GM18868 (cell line): ENCODE results near the gene MAP1LC3A.

ENCODE experiments used
- ATAC-seq: cut with Tn5 transposase; IDR thresholded peaks from one replicate; pipeline ENCODE4 v1.9.1; 2021; ENCODE audit warnings: mild to moderate bottlenecking, moderate library complexity; ENCODE audit not compliant: unreplicated experiment

MAP1LC3A gene

GRCh38 chr20:34547844-34548613 lies 10.5 kb upstream of the MAP1LC3A start:
- ATAC-seq = no peak

DNA sequence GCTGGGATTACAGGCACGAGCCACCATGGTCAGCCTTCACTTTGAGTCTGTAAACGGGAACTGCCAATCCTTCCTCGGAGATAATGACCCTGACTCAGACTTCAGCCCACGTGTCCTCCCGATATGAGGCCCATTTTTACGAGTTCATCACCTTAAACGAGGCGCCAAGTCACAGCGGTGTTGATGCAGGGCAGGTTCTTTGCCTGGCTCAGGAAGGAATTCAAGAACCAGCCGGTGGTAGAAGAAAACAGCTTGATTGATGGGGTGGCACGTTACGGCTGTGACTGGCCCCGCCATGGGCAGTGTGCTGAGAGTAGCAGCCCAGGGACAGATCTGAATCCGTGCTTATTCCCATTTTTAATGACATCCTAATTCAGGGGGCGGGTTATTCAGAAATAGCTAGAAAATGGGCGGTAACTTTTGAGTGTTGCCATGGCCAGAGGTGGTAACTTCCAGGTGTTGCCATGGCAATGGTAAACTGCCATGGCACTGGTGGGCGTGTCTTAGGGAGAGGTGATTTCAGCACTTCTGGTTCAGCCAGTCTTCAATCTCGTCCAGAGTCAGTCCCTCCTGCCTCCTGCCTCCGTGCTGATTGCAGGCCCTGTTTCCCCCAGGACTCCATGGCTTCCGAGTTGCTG lies 9.1 kb upstream of the MAP1LC3A start:
- no peak for ATAC-seq

- ATAC-seq = no peak
These were observed 8.6 kb upstream of the MAP1LC3A start for GRCh38 chr20:34549929-34550305.

DNA sequence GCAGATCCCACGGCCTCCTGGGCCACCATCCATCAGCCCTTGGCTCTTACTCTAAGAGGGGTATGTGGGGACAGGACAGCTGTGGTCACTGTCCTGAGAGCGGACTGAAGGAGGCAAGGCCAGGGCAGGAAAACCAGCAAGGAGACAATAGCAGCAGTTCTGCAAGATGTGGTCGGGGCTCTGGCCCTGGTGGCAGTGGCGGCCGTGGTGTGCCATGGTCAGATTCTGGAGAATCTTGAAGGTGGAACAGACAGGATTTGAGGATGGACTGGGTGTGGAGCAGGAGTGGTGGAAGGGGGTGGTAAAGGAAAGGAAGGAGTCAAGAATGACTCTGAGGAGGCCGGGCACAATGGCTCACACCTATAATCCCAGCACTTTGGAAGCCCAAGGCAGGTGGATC lies 5.9 kb upstream of the MAP1LC3A start:
- no peak for ATAC-seq

DNA sequence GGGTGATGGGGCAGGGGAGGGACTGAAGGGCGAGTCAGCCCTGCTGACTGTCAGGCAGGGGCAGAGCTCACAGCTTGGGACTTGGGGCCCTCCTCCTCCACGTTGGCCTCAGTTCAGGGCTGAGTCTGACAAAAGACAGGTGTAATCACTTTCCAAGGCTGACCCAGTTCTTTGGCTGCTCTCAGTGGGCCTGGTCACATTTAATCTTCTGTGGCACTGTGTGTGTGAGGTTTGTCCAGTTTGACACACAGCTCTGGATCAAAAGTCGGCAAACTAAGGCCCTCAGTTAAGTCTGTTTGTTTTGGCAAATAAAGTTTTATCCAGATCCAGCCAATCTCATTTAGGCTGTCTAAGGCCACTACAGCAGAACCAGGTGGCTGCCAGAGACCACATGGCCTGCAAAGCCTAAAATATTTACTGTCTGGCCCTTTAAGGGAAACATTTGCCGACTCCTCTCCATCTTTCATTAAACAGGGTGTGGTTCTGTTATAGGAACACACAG lies 5.1 kb upstream of the MAP1LC3A start:
- ATAC-seq = no peak

GRCh38 chr20:34557936-34558319 lies 590 bp upstream of the MAP1LC3A start:
- ATAC-seq = no peak

- ATAC-seq = no peak
These were observed 1.0 kb downstream of the MAP1LC3A start for GRCh38 chr20:34559311-34560140.

DNA sequence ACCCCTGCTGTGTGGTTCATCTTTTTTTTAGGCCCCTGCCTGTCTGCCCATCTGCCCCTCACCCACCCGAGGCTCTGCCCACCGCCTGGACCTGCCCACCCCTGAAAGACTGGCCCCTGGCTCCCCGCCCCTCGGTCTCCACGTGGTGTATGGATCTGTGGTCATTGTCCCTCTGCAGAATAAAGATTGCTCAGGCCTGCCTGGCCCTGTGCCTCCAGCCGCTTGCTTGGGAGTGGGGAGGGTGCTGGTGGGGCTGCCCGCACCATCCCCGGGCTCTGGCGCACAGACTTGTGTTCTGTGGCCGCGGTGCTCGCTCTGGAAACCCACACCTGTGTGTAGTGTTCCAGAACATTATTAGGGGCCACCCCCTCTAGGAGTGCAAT lies 1.6 kb downstream of the MAP1LC3A start:
- no peak for ATAC-seq

DNA sequence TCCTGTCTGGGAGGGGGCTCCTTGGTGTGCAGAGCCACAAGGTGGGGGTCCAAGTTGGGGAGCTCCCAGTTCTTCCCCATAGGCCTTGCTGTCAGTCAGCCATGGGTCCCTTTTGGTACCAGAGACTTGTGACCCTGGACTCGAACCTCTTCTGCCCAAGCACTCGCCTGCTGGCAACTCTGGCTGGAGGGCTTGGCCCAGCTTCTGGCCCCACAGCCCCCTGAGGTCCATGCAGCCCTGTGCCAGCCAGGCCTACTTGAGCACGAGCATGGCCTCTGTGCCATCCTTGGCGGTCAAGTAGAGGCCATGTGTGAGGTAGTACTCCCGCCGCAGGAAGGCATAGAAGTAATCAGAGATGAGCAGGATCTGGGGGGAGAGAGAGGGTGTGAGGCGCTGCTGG lies 2.1 kb downstream of the MAP1LC3A start:
- ATAC-seq = no peak

- ATAC-seq = no peak
These were observed 3.1 kb downstream of the MAP1LC3A start for GRCh38 chr20:34561661-34562060.

DNA sequence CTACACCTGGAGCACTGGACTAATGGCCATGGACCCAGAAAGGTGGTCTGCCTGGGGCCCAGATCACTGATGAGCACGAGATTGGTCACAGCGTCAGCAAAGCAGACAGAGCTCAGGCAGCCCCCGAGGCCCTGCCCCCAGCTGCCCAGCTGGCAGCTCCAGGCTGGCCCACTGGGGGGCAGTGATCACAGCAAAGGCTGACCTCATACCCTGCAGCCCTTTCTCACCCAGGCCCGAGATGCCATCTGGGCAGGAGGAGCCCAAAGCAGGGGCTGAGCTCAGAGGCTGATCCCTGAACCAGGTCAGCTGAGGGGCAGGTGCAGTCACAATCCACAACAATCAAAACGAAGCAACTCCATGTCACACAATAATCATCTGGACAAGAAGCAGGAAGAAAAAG lies 4.1 kb downstream of the MAP1LC3A start:
- ATAC-seq = no peak

DNA sequence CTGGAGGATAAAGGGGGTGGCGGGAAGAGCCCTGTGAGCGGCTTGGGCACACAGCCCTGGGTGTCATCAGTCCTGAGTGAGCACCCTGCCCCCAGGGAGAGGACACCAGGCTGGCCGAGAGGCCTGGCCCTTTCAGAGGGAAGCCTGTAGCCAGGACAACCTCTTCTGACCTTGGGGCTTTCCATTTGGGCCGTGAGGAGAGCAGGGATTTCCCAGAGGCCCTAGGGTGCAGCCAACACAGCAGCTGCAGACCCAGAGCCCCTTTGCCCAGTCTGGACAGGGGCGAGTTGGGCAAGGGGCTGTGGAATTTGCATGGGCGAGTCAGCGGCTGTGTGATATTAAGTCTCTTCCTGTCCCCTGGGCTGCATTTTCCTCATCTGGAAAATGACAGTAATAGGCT lies 6.3 kb downstream of the MAP1LC3A start:
- ATAC-seq = no peak

- ATAC-seq = no peak
These were observed 8.7 kb downstream of the MAP1LC3A start for GRCh38 chr20:34566978-34567891.

GRCh38 chr20:34567892-34568865 lies 9.7 kb downstream of the MAP1LC3A start:
- no peak for ATAC-seq

DNA sequence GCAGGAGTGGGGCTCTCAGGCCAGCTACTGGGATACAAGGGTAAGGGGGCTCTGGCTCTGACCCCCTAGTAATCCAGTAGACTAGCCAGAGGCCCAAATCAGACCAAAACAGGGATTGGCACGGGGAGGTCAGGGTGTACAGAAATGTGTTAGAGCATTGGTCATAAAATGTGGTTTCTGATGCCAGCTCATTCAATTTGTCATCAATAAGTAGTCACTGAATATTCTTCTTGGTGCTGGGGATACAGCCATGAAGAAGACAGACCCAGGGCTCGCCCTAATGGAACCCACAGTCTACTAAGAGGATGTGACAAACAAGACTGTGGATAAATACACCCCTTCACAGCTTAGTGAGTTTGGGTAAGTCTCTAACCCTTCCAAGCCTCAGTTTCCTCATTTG lies 11.1 kb downstream of the MAP1LC3A start:
- ATAC-seq = no peak

GRCh38 chr20:34570859-34571306 lies 12.4 kb downstream of the MAP1LC3A start:
- ATAC-seq = no peak

DNA sequence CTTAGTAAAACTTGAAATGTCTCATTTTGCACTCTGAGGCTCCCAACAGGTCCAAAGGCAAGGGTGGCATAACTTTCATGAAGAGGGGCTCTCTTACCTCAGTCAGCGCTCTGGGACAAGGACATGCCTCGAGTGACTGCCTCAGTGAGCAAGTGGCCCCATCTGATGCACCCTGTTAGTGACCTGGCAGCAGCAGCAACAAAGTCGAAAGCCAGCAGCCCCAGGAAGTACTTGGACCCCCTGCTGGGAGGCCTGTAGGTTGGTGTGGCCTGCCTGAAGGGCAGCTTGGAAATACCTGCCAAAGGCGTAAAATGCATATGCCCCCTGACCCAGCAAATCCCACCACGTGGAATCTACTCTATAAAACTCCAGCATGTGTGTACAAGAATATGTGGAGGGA lies 13.2 kb downstream of the MAP1LC3A start:
- no peak for ATAC-seq

DNA sequence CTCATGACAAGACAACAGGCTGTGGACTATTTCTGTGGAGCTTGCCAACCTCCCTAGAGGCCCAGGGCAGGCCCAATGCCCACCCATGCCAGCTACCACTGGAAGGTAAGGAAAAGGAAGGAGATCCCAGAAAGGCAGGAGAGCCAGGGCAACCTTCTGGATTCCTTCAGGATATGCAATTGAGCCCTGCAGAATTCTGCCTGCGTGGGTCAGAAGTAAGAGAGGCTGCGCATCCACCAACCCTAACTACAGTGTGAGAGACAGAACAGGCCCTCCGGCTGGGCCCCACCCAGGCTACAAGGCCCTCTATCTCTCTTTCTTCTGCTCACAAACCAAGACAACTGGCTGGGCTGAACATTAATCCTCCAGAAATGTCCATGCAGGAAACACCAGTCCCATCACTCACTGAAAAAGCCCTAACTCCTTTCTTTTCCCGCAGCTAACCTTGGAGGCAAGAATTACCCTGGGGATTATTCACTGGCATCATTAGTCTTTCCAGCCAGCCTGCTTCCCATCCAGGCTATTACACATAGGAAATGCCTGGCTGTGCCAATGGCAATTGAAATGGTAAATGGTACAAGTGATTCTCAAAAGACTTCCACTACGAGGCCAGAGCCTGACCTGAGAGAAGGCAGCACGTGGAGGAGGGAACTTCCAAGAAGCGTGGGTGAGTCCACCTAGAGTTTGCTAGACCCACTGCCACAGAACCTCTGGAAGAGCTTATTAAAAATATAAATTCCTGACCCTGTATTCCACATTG lies 15.2 kb downstream of the MAP1LC3A start:
- ATAC-seq = no peak

DNA sequence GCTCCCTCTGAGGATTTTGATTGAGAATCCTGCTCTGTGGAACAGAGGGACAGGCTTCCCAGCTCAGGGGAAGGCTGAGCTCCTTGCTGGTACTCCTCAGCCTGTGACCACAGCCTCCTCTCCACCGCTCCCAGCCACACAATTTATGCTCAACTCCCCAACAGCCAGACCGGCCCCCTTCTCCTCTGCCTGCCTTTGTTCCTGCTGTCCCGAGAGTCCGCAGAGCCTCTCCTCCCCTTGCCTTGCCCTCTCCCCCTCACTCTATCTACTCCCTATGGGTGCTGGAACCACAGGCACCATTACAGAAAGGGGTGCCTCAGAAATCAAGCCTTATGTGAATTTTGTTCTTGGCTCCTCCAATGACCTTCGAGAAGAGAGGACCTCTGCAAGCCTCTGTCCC lies 15.9 kb downstream of the MAP1LC3A start:
- no peak for ATAC-seq
